Measurements from ENCODE around the gene CFAP99. TPM values are rescaled to one million over a fixed set of nuclear protein-coding genes. Genes with fewer than 3 reads are reported as not detected.

Gene CFAP99
- total RNA-seq, 1 experiment from 2014 or later, result 0.16 TPM

DNA sequence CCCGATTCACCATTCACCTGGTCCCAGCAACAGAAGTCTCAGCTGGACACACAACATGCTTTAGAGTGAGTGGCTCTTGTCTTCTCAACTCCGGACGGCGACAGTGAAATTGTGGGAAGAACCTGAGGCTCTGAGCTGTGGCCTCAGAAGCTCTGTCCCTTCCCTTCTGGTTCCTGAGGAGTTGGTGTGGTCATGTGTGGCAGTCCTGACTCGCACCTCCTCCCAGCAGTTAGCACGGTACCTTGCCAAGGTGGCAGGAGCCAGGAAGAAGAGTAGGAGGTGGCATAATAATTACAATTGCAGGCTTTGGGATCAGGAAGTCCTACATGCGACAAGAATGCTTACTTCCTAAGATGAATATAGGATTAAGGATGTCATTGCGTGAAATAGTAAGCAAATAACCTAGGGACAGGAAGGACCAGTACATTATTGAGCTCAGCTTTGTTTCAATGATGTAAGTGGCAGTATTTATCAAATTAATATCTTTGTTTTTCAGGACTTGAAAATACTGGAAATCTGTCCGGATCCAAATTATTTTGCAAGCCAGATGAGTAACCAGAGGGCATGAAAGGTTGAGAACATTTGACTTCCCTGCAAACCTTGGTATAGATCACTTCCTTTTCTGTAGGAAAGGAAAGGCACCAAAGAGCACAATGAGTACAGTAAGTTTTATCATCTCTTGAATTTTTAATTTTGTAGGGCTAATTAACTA is 71.2 kb downstream of the CFAP99 start:
- POLR2A ChIA-PET, result interaction anchor here (0.9 to 2.4 kb wide), 4 partner anchors 15 to 47 kb away, joined by 3 to 11 read pairs (median 5); partner anchors contain the start of gene RNF4
- peaks cover 32% of the 10 kb centered on the region for H3K4me1 Mint-ChIP-seq (ENCODE audit: insufficient read depth, unreplicated experiment)
- TF ChIP-seq, protein P1, sequence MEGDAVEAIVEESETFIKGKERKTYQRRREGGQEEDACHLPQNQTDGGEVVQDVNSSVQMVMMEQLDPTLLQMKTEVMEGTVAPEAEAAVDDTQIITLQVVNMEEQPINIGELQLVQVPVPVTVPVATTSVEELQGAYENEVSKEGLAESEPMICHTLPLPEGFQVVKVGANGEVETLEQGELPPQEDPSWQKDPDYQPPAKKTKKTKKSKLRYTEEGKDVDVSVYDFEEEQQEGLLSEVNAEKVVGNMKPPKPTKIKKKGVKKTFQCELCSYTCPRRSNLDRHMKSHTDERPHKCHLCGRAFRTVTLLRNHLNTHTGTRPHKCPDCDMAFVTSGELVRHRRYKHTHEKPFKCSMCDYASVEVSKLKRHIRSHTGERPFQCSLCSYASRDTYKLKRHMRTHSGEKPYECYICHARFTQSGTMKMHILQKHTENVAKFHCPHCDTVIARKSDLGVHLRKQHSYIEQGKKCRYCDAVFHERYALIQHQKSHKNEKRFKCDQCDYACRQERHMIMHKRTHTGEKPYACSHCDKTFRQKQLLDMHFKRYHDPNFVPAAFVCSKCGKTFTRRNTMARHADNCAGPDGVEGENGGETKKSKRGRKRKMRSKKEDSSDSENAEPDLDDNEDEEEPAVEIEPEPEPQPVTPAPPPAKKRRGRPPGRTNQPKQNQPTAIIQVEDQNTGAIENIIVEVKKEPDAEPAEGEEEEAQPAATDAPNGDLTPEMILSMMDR (IDR thresholded peaks at IDR 0.05; ENCODE audit: unreplicated experiment), result no peak
- DNase-seq (ENCODE audit: unreplicated experiment), result peak; percentile 22
- intact Hi-C loops (cut with micrococcal nuclease), result loop anchor here (1.0 kb wide), 1 partner anchor 46 kb away; the partner anchor contains the start of gene FAM193A
- H3K4me3 Mint-ChIP-seq (ENCODE audit: unreplicated experiment), result peak overlapping the region; percentile 25
- no peaks in the 10 kb centered on the region for H3K9me3 Mint-ChIP-seq (ENCODE audit: unreplicated experiment)
- no peaks in the 10 kb centered on the region for H3K27me3 Mint-ChIP-seq (ENCODE audit: insufficient read depth, unreplicated experiment)
- H3K36me3 Mint-ChIP-seq (ENCODE audit: insufficient read depth, unreplicated experiment), result peaks cover 50% of the 10 kb centered on the region
- BruUV-seq (replicated peaks), result TSS peak; percentile 83
- CTCF ChIA-PET, result interaction anchor here (2.2 kb wide), 1 partner anchor 12 kb away, joined by 6 read pairs; no protein-coding TSS in a partner anchor
- peak overlapping the region; percentile 91 for H3K27ac Mint-ChIP-seq (ENCODE audit: low read depth, unreplicated experiment)

GRCh38 chr4:2492970-2493369 is 74.2 kb downstream of the CFAP99 start:
- TF ChIP-seq, protein P1 (IDR thresholded peaks at IDR 0.05; ENCODE audit: unreplicated experiment), result no peak
- POLR2A ChIA-PET, result interaction anchor here (0.6 to 1.1 kb wide), 3 partner anchors 20 to 24 kb away, joined by 3 to 4 read pairs (median 4); no protein-coding TSS in a partner anchor
- no TSS peak for BruUV-seq (replicated peaks)
- H3K4me1 Mint-ChIP-seq (ENCODE audit: insufficient read depth, unreplicated experiment), result peaks cover 14% of the 10 kb centered on the region
- no peaks in the 10 kb centered on the region for H3K9me3 Mint-ChIP-seq (ENCODE audit: unreplicated experiment)
- H3K27ac Mint-ChIP-seq (ENCODE audit: low read depth, unreplicated experiment), result no peak overlapping the region
- H3K27me3 Mint-ChIP-seq (ENCODE audit: insufficient read depth, unreplicated experiment), result no peaks in the 10 kb centered on the region
- DNase-seq (ENCODE audit: unreplicated experiment), result no peak
- CTCF ChIA-PET, result interaction anchor here (0.8 to 1.3 kb wide), 2 partner anchors 24 to 298 kb away, joined by 3 to 4 read pairs; partner anchors contain the start of gene RNF4
- peaks cover 70% of the 10 kb centered on the region for H3K36me3 Mint-ChIP-seq (ENCODE audit: insufficient read depth, unreplicated experiment)
- intact Hi-C loops (cut with micrococcal nuclease), result no loop called here
- no peak overlapping the region for H3K4me3 Mint-ChIP-seq (ENCODE audit: unreplicated experiment)

- H3K27ac Mint-ChIP-seq (ENCODE audit: low read depth, unreplicated experiment), result peak overlapping the region; percentile 54
- POLR2A ChIA-PET, result interaction anchor here (1.1 to 2.7 kb wide), 3 partner anchors 9 to 25 kb away, joined by 3 to 11 read pairs (median 3); no protein-coding TSS in a partner anchor
- peaks cover 9% of the 10 kb centered on the region for H3K4me1 Mint-ChIP-seq (ENCODE audit: insufficient read depth, unreplicated experiment)
- BruUV-seq (replicated peaks), result no TSS peak
- no peak overlapping the region for H3K4me3 Mint-ChIP-seq (ENCODE audit: unreplicated experiment)
- CTCF ChIA-PET, result no interaction called here
- intact Hi-C loops (cut with micrococcal nuclease), result no loop called here
- H3K9me3 Mint-ChIP-seq (ENCODE audit: unreplicated experiment), result no peaks in the 10 kb centered on the region
- peaks cover 78% of the 10 kb centered on the region for H3K36me3 Mint-ChIP-seq (ENCODE audit: insufficient read depth, unreplicated experiment)
- H3K27me3 Mint-ChIP-seq (ENCODE audit: insufficient read depth, unreplicated experiment), result no peaks in the 10 kb centered on the region
- no peak for DNase-seq (ENCODE audit: unreplicated experiment)
- TF ChIP-seq, protein P1 (IDR thresholded peaks at IDR 0.05; ENCODE audit: unreplicated experiment), result no peak
These were observed 76.2 kb downstream of the CFAP99 start for GRCh38 chr4:2494992-2495391.

- no peaks in the 10 kb centered on the region for H3K4me1 Mint-ChIP-seq (ENCODE audit: insufficient read depth, unreplicated experiment)
- no peak overlapping the region for H3K27ac Mint-ChIP-seq (ENCODE audit: low read depth, unreplicated experiment)
- no peak for DNase-seq (ENCODE audit: unreplicated experiment)
- no TSS peak for BruUV-seq (replicated peaks)
- ChIA-PET CTCF (interaction anchor here (0.5 to 0.7 kb wide), 2 partner anchors 38 to 339 kb away, joined by 3 read pairs; no protein-coding TSS in a partner anchor), POLR2A (interaction anchor here (2.7 kb wide), 1 partner anchor 11 kb away, joined by 11 read pairs; no protein-coding TSS in a partner anchor)
- H3K36me3 Mint-ChIP-seq (ENCODE audit: insufficient read depth, unreplicated experiment), result peaks cover 77% of the 10 kb centered on the region
- TF ChIP-seq, protein P1 (IDR thresholded peaks at IDR 0.05; ENCODE audit: unreplicated experiment), result no peak
- H3K9me3 Mint-ChIP-seq (ENCODE audit: unreplicated experiment), result no peaks in the 10 kb centered on the region
- no peaks in the 10 kb centered on the region for H3K27me3 Mint-ChIP-seq (ENCODE audit: insufficient read depth, unreplicated experiment)
- intact Hi-C loops (cut with micrococcal nuclease), result no loop called here
- no peak overlapping the region for H3K4me3 Mint-ChIP-seq (ENCODE audit: unreplicated experiment)
These were observed 78.6 kb downstream of the CFAP99 start for GRCh38 chr4:2497324-2497723.

Measured in MCF 10A (cell line).